ENCODE measurements around the gene NECAB3.

Gene NECAB3

GRCh38 chr20:33658929-33659328 is 15.3 kb downstream of the NECAB3 start:
- no peak overlapping the region for H3K27ac Mint-ChIP-seq

GRCh38 chr20:33658510-33658909 is 15.7 kb downstream of the NECAB3 start:
- Mint-ChIP-seq H3K27ac (no peak overlapping the region), H3K9me3 (no peaks in the 10 kb centered on the region), H3K27me3 (no peaks in the 10 kb centered on the region), H3K36me3 (peaks cover 4 to 5% of the 10 kb centered on the region in 2 donors), H3K4me3 (no peak overlapping the region), H3K4me1 (peaks cover 8 to 10% of the 10 kb centered on the region in 2 donors)
- ATAC-seq (replicated peaks): no peak
- DNase-seq: no peak

More at GRCh38 chr20:33658929-33659328, 15.3 kb downstream of the NECAB3 start:
- Mint-ChIP-seq H3K9me3 (no peaks in the 10 kb centered on the region), H3K4me3 (no peak overlapping the region), H3K4me1 (peaks cover 9 to 10% of the 10 kb centered on the region in 2 donors), H3K27me3 (no peaks in the 10 kb centered on the region), H3K36me3 (peaks cover 4 to 5% of the 10 kb centered on the region in 2 donors)
- no peak for ATAC-seq (replicated peaks)
- DNase-seq: no peak

- Mint-ChIP-seq H3K4me1 (peaks cover 11 to 12% of the 10 kb centered on the region in 2 donors), H3K27me3 (no peaks in the 10 kb centered on the region), H3K27ac (no peak overlapping the region), H3K4me3 (no peak overlapping the region), H3K9me3 (no peaks in the 10 kb centered on the region), H3K36me3 (peaks cover 4 to 5% of the 10 kb centered on the region in 2 donors)
- ATAC-seq (replicated peaks): no peak
- DNase-seq: no peak
These were observed 16.5 kb downstream of the NECAB3 start for GRCh38 chr20:33657704-33658095.

- peaks cover 4 to 5% of the 10 kb centered on the region in 2 donors for H3K36me3 Mint-ChIP-seq
- peaks cover 9 to 16% of the 10 kb centered on the region in 2 donors for H3K4me1 Mint-ChIP-seq
- no peak for ATAC-seq (replicated peaks)
- no peaks in the 10 kb centered on the region for H3K9me3 Mint-ChIP-seq
- no peak overlapping the region for H3K4me3 Mint-ChIP-seq
- no peak overlapping the region for H3K27ac Mint-ChIP-seq
- DNase-seq: no peak
- H3K27me3 Mint-ChIP-seq: no peaks in the 10 kb centered on the region
These were observed 17.2 kb downstream of the NECAB3 start for GRCh38 chr20:33656783-33657703.

GRCh38 chr20:33656010-33656782 is 18.0 kb downstream of the NECAB3 start:
- Mint-ChIP-seq H3K36me3 (peaks cover 4 to 5% of the 10 kb centered on the region in 2 donors), H3K27me3 (no peaks in the 10 kb centered on the region), H3K9me3 (no peaks in the 10 kb centered on the region), H3K27ac (peak overlapping the region; percentile 9), H3K4me3 (no peak overlapping the region), H3K4me1 (peaks cover 8 to 17% of the 10 kb centered on the region in 2 donors)
- DNase-seq (no peak), ATAC-seq (replicated peaks) (no peak)

- no peak for DNase-seq
- Mint-ChIP-seq H3K4me3 (no peak overlapping the region), H3K27ac (no peak overlapping the region), H3K27me3 (no peaks in the 10 kb centered on the region), H3K4me1 (peaks cover 8 to 17% of the 10 kb centered on the region in 2 donors), H3K36me3 (peaks cover 4 to 5% of the 10 kb centered on the region in 2 donors), H3K9me3 (no peaks in the 10 kb centered on the region)
- no peak for ATAC-seq (replicated peaks)
These were observed 19.1 kb downstream of the NECAB3 start for GRCh38 chr20:33655164-33655563.

GRCh38 chr20:33654680-33655161 is 19.5 kb downstream of the NECAB3 start:
- DNase-seq: no peak
- ATAC-seq (replicated peaks): no peak
- no peak overlapping the region for H3K4me3 Mint-ChIP-seq
- H3K9me3 Mint-ChIP-seq: no peaks in the 10 kb centered on the region
- H3K27me3 Mint-ChIP-seq: no peaks in the 10 kb centered on the region
- peaks cover 4 to 5% of the 10 kb centered on the region in 2 donors for H3K36me3 Mint-ChIP-seq
- H3K4me1 Mint-ChIP-seq: peaks cover 8 to 17% of the 10 kb centered on the region in 2 donors
- peak overlapping the region; percentile 49 for H3K27ac Mint-ChIP-seq

GRCh38 chr20:33653900-33654596 is 20.2 kb downstream of the NECAB3 start:
- Mint-ChIP-seq H3K4me1 (peaks cover 8 to 17% of the 10 kb centered on the region in 2 donors), H3K4me3 (no peak overlapping the region), H3K27me3 (no peaks in the 10 kb centered on the region), H3K27ac (no peak overlapping the region), H3K36me3 (peaks cover 2% of the 10 kb centered on the region in 2 donors), H3K9me3 (no peaks in the 10 kb centered on the region)
- ATAC-seq (replicated peaks): no peak
- no peak for DNase-seq

GRCh38 chr20:33653218-33653899 is 20.9 kb downstream of the NECAB3 start:
- Mint-ChIP-seq H3K36me3 (no peaks in the 10 kb centered on the region), H3K4me3 (no peak overlapping the region), H3K27ac (peak overlapping the region; percentile 11), H3K4me1 (peaks cover 8 to 17% of the 10 kb centered on the region in 2 donors), H3K9me3 (no peaks in the 10 kb centered on the region), H3K27me3 (no peaks in the 10 kb centered on the region)
- ATAC-seq (replicated peaks) (peak; percentile 66 to 80), DNase-seq (peak; percentile 36)

GRCh38 chr20:33651562-33652048 is 22.6 kb downstream of the NECAB3 start:
- no peaks in the 10 kb centered on the region for H3K36me3 Mint-ChIP-seq

GRCh38 chr20:33650753-33651561 is 23.3 kb downstream of the NECAB3 start:
- no peak for DNase-seq
- Mint-ChIP-seq H3K27me3 (no peaks in the 10 kb centered on the region), H3K27ac (peak overlapping the region; percentile 59), H3K4me3 (no peak overlapping the region), H3K36me3 (peaks cover 3% of the 10 kb centered on the region in 2 donors), H3K9me3 (no peaks in the 10 kb centered on the region), H3K4me1 (peaks cover 11 to 17% of the 10 kb centered on the region in 2 donors)
- no peak for ATAC-seq (replicated peaks)

More at GRCh38 chr20:33651562-33652048, 22.6 kb downstream of the NECAB3 start:
- DNase-seq: no peak
- peak overlapping the region; percentile 37 for H3K27ac Mint-ChIP-seq
- ATAC-seq (replicated peaks): no peak
- peaks cover 11 to 17% of the 10 kb centered on the region in 2 donors for H3K4me1 Mint-ChIP-seq
- H3K4me3 Mint-ChIP-seq: no peak overlapping the region
- H3K27me3 Mint-ChIP-seq: no peaks in the 10 kb centered on the region
- no peaks in the 10 kb centered on the region for H3K9me3 Mint-ChIP-seq

- no peaks in the 10 kb centered on the region for H3K27me3 Mint-ChIP-seq
- H3K4me1 Mint-ChIP-seq: peaks cover 11 to 17% of the 10 kb centered on the region in 2 donors
- ATAC-seq (replicated peaks) (no peak), DNase-seq (no peak)
- no peak overlapping the region for H3K4me3 Mint-ChIP-seq
- no peak overlapping the region for H3K27ac Mint-ChIP-seq
- no peaks in the 10 kb centered on the region for H3K9me3 Mint-ChIP-seq
- H3K36me3 Mint-ChIP-seq: peaks cover 9 to 11% of the 10 kb centered on the region in 2 donors
These were observed 24.0 kb downstream of the NECAB3 start for GRCh38 chr20:33650111-33650752.

Measured in stimulated activated naive B cell treated with anti-CD40 and anti-IgM and Interleukin-4, amounts not matched to agents 10 μg/mL and 1 μg/mL and 100 μg/mL, for 72 hours (primary cell).